NCI-H1694 (cell line): ENCODE measurements around the gene LYPD8.
"Not testable (repeated sequence)": the region's sequence is repeated elsewhere in the genome, so short reads cannot be mapped to it uniquely, and the experiment has no call there.

Experiments
- DNase-seq: peaks from one replicate; lab custom pipeline; 2025; lab: John Stamatoyannopoulos, UW

LYPD8 gene, protein sequence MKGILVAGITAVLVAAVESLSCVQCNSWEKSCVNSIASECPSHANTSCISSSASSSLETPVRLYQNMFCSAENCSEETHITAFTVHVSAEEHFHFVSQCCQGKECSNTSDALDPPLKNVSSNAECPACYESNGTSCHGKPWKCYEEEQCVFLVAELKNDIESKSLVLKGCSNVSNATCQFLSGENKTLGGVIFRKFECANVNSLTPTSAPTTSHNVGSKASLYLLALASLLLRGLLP

DNA sequence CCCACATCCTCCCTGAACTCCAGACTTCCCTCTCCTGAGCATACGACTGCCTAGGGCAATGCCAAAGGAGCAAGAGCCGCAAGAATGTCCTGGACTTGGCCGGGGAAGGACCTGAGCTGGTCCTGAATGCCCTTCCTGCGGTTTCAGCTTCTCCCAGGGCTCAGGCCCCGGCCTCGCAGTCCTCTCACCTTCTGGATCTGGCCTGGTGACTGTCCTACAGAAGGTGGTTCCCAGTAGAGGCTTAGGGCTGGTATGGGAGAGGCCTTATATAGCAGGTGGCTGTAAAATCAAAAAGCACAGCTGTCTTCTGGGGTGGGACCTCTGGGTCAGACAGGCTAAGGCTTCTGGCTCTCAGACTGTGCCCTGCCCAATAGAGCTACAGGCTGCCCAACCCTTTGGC, at the start of gene LYPD8:
Gene LYPD8, minus strand, starts transcription at position 243 of the 400 bp plus-strand sequence. CDS start 4,678 bp downstream, outside the sequence.
- no peak for DNase-seq

DNA sequence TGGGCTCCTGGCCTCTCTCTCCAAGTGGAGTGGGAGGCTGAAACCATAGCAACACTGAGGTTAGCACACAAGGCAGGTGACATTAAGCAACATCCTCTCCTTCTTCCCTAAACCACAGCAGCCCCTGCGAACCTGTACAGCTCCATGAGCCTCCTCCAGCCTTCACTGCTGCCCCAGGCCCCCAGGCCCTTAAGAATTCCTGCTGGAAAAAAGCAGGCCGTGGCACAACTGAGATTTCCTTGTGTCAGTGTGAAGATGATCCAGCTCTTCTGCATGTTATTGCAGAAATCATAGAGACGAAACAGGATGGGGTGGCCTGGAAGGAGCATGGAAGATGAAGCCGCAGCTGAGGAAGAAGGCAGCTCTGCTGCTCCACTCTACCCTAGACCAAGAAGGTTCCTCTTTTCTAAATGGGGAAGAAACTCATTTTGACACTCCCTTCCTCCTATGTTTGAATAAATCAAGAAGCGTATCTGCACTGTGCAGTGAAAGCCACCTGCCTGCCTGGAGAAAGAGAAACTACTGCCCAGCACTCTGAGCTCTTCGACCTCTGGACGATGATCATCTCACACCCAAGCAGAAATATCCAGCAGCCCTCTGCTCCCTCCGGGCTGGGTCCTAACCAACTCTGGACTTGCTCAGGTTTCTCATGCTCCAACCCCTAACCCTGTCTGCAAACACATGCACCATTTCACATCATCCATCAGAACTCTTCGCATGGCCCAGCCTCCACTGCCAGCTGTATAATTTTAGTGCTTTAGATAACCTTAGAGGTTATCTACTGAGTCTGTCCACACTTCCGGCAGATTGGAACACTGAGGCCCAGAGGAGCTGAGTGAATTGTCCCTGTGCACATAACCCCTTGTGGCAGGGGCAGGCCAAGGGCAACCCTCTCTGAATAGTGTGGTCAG, 49.5 kb upstream of the LYPD8 start:
- no peak for DNase-seq

DNA sequence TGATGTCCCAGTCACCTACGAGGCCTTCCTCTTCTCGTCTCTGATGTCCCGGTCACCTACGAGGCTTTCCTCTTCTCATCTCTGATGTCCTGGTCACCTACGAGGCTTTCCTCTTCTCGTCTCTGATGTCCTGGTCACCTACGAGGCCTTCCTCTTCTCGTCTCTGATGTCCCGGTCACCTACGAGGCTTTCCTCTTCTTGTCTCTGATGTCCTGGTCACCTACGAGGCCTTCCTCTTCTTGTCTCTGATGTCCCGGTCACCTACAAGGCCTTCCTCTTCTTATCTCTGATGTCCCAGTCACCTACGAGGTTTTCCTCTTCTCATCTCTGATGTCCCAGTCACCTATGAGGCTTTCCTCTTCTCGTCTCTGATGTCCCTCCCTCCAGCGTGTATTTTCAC, 47.9 kb upstream of the LYPD8 start:
- not testable (repeated sequence) for DNase-seq

DNA sequence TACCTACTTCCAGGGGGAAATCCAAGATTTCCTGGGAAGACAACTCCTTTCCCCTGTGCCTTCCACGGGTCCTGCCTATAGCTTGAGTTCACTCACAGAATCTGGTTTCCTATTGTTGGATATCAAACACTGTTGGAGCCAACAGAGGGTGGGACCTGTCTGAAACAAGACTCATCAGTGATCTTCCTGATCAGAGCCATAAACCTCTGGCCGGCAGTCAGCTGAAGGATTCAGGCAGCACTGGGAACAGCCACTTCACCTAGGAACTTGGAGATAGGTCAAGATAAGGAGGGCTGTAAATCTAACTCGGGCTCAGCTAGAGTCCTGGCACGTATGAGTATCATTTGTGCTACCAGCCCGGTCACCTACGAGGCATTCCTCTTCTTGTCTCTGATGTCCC, 46.9 kb upstream of the LYPD8 start:
- no peak for DNase-seq

DNA sequence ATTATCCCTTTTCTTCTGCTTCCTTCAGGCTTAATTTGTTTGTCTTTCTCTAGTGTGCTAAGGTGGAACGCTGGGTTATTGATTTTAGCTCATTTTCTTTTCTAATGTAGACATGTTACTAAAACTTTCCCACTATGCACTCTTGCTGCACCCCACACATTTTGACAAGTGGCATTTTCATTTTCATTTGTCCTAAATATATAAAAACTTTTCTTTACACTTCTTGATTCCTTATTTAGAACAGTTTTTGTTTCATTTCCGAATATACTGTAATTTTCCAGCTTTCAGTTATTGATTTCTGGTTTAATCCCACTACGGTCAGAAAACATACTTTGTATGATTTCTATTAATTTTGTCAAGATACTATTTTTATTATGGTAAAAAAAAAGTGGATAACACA, 44.9 kb upstream of the LYPD8 start:
- no peak for DNase-seq

DNA sequence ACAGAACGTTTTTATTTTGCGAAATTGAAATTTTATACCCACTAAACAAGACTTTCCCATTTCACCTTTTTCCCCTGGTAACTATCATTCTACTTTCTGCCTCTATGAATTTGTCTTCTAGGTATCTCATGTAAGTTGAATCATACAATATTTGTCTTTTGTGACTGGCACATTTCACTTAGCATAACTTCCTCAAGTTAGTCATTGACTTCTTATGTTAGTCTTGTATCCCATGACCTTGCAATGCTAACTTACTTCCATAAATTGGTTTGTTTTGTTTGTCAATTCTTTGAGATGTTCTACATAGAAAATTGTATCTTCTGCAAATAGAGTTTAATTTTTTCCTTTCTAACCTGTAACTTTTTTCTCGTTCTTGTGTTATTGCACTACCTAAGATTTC, 43.2 kb upstream of the LYPD8 start:
- DNase-seq, result no peak

DNA sequence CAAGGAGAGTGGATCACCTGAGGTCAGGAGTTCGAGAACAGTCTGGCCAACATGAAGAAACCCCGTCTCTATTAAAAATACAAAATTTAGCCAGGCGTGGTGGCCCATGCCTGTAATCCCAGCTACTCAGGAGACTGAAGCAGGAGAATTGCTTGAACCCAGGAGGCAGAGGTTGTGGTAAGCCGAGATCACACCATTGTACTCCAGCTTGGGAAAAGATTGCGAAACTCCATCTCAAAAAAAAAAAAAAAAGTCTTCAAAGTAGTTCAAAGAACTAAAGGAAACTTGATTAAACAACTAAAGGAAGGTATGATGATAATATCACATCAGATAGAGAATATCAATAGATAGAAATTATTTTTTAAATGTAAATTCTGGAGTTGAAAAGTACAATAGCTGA, 39.1 kb upstream of the LYPD8 start:
- not testable (repeated sequence) for DNase-seq

DNA sequence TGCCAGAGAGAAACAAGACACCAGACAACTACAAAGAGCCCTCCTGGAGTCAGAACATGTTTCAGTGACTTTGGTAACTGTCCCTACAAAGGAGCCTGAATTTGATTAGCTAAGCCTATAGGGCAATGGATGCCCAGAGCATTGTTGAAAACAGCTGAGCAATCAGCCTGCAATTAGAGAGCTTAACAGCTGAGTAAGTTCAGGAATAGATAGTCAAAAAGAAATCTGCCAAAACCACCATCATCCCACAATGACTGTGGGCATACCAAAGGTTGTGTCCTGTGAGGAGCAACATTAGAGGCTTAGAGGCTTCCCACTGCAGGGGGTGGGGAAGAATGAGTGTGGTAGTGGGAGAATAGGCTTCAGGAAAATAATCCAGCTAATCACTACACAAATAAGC, 38.0 kb upstream of the LYPD8 start:
- no peak for DNase-seq

DNA sequence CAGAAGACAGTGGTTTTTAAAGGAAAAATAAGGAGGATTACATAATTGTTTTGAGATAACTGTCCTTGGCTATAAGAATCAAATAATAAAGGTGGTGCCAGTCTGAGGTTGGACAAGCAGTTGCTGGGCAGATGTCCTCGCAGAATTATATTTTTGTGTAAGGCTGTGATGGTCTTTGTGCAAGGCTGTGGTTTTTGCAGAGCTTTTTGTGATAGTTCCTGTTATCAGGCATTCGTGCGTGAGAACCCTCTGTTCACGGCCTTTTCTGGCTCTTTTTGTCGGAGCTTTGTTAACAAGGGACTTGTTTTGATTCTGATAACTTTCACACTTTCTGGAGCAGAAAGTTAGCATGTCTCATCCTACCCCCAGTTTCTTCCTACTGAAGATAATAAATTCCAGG, 36.8 kb upstream of the LYPD8 start:
- DNase-seq, result no peak

DNA sequence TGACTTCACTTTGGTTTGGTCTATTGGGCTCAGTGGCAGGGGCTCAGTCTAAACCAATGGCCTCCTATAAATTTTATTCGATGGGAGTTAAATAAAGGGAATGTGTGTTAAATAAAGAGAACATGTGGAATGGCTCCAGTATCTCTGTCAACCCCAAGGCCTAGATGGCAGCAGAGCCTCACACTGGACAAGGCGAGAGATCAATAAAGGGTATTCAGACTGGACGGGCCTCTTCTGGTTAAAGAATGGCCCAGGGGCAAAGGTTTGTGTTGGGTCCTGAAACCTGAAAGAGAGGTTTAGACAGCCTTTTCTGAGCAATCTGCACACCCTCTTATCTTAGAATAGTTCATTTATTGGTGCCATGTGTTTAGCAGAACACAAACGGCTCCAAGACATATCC, 35.5 kb upstream of the LYPD8 start:
- no peak for DNase-seq

DNA sequence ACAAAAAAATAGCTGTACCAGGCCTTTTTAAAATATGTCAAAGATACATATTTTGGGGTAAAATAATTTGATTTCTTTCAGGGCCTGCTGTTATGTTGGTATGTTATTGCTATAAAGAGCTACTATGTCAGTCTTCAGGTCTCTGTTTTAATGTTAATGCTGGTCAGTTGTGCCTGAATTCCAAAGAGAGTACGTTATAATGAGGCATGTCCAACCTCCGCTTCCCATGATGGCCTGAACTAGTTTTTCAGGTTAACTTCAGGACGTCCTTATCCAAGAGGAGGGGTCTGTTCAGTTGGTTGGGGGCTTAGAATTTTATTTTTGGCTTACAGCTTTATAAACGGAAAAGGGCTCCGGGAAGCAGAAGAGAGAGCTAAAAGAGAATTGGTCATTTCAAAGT, 34.9 kb upstream of the LYPD8 start:
- no peak for DNase-seq

DNA sequence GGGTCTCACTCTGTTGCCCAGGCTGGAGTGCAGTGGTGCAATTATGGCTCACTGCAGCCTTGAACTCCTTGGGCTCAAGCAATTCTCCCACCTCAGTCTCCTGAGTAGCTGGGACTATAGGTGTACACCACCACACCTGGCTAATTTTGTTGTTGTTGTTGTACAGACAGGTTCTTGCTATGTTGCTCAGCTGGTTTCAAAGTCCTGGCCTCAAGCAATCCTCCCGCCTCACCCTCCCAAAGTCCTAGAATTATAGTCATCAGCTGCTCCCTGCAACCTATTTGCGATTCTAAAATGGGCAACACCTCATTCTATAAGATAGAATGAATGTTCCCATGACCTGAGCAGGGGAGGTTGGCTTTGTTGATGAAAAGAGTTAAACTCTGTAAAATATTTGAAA, 33.8 kb upstream of the LYPD8 start:
- not testable (repeated sequence) for DNase-seq

DNA sequence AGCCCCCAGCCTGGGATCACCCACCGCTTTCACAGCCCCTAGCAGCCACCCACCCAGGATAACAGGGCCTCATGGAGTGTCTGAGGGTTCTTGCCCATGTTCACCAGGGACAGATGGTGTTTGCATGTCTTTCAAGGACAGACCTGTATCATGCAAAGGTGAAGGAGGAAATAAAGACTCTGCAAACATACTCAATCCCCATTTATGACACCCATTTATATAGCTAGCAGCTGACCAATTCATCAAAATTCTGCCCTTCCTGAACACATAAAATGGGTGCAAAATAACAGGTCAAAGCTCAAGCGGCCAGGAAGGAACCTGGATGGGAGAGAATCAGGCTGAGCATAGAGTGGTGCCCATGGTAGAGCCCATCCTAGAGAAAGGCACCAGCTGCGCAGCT, 32.8 kb upstream of the LYPD8 start:
- no peak for DNase-seq

DNA sequence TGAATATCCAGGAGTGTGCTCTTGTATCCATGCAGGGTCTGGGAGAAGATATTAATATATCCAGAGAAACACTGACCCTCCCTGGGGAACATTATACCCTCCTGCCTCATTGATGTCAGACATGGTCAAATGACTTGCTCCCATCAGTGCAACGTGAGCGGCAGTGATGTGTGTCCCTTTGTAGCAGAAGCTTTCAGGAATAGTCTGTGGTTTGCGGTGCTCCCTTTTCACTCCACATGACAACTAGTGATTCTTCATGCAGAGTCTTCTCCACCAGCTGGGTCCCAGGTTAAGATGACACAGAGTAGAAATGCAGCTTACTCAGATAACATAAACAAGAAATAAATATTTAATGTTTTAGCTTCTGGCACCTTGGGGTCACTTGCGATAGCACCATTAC, 31.9 kb upstream of the LYPD8 start:
- DNase-seq, result no peak

DNA sequence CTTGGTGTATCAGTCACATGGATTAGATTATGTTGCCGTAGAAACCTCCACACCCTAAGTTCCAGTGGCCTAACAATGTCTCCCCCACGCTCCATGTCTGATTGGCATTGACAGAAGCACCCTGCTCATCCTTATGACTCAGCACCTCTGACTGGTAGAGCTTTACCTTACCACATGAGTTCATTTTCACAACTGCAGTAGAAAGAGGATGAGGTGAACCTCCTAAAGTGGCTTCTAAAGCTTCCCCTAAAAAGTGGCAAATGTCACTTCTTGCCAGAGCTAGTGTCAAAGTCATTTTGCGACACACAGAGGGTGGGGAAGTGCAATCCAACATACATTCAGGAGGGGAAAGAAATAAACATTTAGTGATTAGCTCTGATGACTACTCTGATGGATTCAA, 30.6 kb upstream of the LYPD8 start:
- no peak for DNase-seq

DNA sequence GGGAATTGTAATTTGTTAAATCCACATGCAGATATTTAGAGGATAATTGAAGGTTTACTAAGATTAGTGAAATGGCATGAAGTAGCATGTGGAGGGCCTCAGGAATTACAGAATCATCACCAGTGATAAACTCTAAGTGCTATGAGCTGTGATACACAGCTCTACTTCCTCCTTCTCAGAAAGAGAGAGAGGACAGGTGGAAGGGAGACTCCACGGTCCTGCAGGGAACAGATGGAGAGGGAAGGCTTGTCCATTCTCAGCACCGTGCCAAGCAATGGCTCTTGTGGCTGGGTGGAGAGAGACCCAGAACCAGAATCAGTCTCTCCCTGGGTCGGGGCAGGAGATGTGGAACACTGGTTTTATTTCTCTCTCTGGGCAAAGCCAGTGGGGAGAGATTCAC, 27.8 kb upstream of the LYPD8 start:
- DNase-seq, result no peak

DNA sequence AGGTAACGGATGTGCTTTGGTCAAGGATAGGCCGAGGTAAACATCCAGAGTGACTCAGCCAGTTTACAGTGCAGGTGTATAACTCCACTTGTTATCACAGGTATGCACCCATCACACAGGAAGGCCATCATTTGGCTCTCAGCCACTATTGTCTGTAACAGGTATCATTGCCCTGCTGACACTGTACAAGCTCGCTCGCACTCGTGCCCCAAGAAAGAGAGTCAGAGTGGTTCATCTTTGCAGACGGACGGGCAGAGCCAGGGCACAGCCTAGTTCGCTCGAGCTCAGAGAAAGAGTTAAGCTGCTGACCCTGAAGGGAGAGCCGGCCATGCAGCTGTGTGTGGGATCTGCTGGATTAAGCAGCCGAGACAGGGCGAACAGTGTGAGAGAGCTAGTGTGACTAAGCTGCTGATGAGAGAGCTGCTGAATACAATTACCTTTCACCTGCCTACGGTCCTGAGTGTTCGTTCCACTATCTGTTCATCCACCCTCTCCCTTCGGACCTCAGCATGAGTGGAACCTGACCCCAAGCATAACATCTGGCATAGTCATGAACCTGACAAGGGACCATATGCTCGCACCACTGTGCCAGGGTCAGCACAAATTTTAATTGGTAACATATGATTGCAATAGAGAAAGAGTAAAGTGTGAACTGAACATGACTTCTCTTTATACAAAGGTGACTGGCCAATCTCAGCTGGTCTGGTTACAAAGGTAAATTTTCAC, 27.0 kb upstream of the LYPD8 start:
- no peak for DNase-seq

DNA sequence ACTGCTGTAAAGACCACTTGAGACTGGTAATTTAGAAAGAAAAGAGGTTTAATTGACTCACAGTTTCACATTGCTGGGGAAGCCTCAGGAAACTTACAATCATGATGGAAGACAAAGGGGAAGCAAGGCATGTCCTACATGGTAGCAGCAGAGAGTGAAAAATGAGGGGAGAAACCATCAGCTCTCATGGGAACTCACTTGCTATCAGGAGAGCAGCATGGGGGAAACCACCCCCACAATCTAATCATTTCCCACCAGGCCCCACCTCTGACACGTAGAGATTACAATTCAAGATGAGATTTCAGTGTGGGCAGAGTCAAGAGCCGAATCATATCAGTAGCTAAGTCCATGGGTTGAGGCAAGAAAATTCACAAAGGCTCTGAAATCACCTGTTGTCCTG, 23.8 kb upstream of the LYPD8 start:
- DNase-seq, result no peak

DNA sequence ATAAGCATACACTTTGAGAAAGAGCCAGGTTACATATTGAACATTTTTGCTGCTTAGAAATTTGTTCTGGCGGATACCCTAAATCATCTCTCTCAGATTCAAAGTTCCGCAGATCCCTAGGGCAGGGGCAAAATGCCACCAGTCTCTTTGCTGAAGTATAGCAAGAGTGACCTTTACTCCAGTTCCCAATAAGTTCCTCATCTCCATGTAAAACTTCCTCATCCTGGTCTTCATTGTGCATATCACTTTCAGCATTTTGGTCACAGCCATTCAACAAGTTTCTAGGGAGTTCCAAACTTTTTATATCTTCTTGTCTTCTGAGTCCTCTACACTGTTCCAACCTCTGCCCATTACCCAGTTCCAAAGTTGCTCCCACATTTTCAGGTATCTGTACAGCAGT, 23.3 kb upstream of the LYPD8 start:
- no peak for DNase-seq

DNA sequence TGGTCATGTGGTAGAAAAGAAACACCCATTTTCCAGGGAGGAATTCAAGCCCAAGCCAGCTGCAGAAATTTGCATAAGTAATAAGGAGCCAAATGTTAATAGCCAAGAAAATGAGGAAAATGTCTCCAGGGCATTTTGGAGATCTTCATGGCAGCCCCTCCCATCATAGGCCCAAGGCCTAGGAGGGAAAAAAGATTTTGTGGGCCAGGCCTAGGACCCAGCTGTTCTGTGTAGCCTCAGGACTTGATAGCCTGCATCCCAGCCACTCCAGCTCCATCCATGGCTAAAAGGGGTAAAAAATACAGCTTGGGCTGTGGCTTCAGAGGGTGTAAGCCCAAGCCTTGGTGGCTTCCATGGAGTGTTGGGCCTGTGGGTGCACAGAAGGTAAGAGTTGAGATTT, 21.4 kb upstream of the LYPD8 start:
- no peak for DNase-seq

DNA sequence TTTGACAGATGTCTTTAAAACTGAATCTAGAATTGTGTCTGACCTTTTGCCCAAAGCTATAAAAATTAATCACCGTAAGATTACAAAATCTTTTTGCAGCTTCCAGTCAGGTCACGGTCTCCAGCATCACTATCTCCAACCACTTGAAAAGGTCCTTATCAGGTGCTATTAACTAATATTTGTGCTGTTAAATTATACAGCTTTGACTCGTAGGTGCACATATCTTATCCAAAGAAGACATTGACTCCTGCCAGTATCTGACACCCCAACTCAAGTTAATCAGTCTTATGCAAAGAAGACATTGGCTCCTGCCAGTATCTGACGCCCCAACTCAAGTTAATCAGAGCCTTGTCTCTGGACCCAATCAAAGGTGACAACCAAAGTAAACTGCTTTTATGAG, 19.9 kb upstream of the LYPD8 start:
- DNase-seq, result no peak

DNA sequence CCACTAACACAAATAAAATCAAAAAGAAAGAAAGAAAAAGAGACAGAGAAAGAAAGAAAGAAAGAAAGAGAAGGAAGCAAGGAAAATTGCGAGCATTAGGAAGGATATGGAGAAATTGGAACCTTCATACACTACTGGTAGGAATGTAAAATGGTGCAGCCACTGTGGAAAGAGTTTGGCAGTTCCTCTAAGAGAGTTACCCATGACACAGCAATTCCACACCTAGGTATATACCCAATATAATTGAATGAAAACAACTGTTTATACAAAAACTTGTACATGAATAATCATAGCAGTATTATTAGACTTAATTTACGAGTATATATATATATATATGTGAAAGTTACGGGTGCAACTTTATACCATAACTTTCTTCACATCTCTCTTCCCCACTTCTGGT, 4.1 kb upstream of the LYPD8 start:
- no peak for DNase-seq

DNA sequence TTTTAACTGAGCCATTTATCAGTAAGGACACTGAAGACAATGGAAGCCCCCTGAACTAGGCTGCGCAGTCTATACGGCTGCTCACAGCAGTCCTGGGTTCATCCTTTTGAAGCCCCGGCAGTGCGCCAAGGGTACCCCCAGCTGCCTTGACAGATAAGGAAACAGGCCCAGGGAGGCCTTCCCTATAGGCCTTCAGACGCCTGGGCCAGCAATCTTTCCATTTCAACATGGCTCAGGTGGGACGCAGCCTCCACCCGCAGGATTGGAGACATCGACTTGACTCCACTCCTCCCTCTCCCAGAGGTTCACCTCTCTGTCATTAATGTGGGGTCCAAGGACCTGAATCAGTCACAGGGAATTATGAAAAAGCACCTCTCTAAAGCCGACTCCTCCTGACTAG, 2.8 kb upstream of the LYPD8 start:
- no peak for DNase-seq
